OCI-LY1 (cell line): ENCODE data around the gene CSNK1G2.

Experiments used
- CTCF ChIP-seq: fragments of 200-600 bp; sonication (generic), shearing (Covaris generic); IDR thresholded peaks from 2 replicates; pipeline ENCODE4 v1.5.1; 2017; ENCODE audit warnings: mild to moderate bottlenecking, antibody characterized with exemption, low read length, moderate library complexity, mixed read lengths
- EZH2 ChIP-seq: fragments of 200-600 bp; sonication (generic), shearing (Covaris generic); IDR thresholded peaks from 2 replicates; pipeline ENCODE4 v1.8.0; 2017; ENCODE audit warnings: borderline replicate concordance, mixed run types, mild to moderate bottlenecking, antibody characterized with exemption, low read length, moderate library complexity, mixed read lengths

- TF ChIP-seq EZH2 (no peak), CTCF (no peak)
Measured at GRCh38 chr19:1918975-1919374, 22.0 kb upstream of the CSNK1G2 start.
